ENCODE data around the gene KNTC1.

The KNTC1 gene

GRCh38 chr12:122656298-122656697 is 129.2 kb downstream of the KNTC1 start:
- DNase-seq (ENCODE audit: low spot score) = no peak

- no peak for DNase-seq (ENCODE audit: low spot score)
Observed at GRCh38 chr12:122659579-122659978, 132.5 kb downstream of the KNTC1 start.

DNA sequence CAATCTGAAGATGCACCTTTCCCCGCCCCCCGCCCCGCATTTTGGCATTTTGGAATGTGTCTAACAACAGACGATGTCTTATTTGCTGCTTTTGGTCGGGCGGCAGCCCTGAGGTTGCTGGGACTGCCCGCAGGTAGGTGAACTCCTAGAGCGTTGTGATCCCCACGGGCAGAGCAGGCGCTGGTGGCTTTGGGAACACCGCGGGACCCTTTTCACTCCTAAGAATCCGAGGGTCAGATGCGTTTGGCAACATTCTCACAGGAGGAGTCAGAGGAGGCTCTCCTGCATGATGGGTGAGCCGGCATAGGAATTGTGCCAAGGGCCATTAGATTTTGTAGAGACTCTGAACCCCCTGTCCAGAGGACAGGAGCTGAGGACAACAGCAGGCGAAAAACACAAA is 134.2 kb downstream of the KNTC1 start:
- DNase-seq (ENCODE audit: low spot score) = no peak

DNA sequence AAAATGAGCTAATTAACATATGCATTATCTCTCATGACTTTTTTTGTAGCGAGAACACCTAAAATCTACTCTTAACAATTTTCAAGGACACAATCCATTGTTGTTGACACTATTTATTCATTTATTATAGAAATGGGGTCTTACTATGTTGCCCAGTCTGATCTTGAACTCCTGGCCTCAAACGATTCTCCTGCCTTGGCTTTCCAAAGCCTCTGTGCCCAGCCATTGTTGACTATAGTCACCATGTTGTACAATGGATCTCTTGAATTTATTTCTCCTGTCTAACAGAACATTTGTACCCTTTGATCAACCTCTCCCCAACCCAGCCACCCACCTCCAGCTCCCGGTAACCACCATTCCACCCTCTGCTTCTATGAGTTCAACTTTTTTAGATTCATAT is 134.9 kb downstream of the KNTC1 start:
- no peak for DNase-seq (ENCODE audit: low spot score)

- DNase-seq (ENCODE audit: low spot score) = no peak
Observed at GRCh38 chr12:122665349-122665748, 138.3 kb downstream of the KNTC1 start.

- no peak for DNase-seq (ENCODE audit: low spot score)
Observed at GRCh38 chr12:122665759-122666158, 138.7 kb downstream of the KNTC1 start.

DNA sequence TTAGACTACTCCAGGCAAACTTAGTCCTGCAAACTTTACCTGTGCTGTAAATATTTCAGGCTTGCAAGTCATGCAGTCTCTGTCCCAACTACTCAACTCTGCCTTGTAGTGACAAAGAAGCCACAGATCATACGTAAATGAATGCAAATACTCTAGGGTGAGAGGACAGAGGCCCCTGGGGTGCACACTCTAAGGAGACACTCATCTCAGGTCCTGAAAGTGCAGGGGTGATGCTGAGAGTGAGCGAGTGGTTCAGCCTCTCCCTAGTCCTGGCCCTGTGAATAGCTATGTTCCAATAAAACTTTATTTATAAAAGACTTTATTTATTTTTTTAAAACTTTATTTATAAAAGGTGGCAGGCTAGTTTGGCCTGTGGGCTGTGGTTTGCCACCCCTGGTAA is 141.2 kb downstream of the KNTC1 start:
- DNase-seq (ENCODE audit: low spot score) = no peak

DNA sequence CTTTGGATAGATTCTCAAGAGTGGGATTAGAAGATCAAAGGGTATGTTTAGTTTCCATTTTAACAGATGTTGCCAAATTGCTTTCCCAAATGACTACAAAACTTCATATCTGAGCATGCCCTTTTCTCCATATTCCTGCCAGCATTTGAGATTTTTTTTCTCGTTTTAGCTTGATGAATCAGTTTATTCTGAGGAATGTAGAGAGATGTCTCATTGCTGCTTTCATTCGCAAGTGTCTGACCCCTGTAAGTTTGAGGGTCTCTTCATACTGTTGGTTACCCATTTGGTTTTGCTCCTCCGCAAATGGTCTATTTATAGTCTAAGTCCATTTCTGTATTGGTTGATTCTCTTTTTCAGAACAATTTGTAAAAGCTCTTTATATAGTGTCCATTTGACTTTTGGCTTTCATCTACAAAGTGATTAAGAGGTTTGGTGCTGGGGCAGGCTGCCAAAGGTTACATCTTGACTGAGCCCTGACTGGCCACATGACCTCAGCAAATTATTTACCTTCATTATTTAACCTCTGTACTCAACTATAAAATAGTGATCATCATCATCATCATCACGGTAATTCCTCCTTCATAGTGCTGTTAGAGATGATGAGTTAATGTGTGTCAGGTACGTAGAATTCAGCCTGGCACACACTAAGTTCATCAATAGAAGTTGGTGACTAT is 142.5 kb downstream of the KNTC1 start:
- DNase-seq (ENCODE audit: low spot score) = no peak

GRCh38 chr12:122672515-122672914 is 145.5 kb downstream of the KNTC1 start:
- DNase-seq (ENCODE audit: low spot score) = no peak
